ENCODE data around the gene ECHS1.
A peak's percentile ranks its signal among the peaks of the same experiment; 100 is the strongest.

ECHS1 gene

GRCh38 chr10:133351408-133352318 lies 21.5 kb downstream of the ECHS1 start:
- TF ChIP-seq YY1 (IDR thresholded peaks at IDR 0.05; ENCODE audit: low read depth) (no peak), ZBTB7A (IDR thresholded peaks at IDR 0.05; ENCODE audit: low read depth) (no peak), RAD21 (IDR thresholded peaks at IDR 0.05; ENCODE audit: low read depth) (peak; percentile 17; the same call in 1 of the 2 replicates), EGR1 (IDR thresholded peaks at IDR 0.05) (no peak), CREB1 (IDR thresholded peaks at IDR 0.05; ENCODE audit: low read depth) (no peak), REST (IDR thresholded peaks at IDR 0.05; ENCODE audit: low read depth) (0 out of 2 replicates have a peak, but pooled peaks have one; percentile 27), FOXM1 (IDR thresholded peaks at IDR 0.05; ENCODE audit: borderline replicate concordance, low read depth) (no peak), USF1 (IDR thresholded peaks at IDR 0.05) (no peak), NFIC (IDR thresholded peaks at IDR 0.05) (no peak), TEAD4 (IDR thresholded peaks at IDR 0.05) (no peak), CEBPB (IDR thresholded peaks at IDR 0.05) (no peak), TCF12 (IDR thresholded peaks at IDR 0.05; ENCODE audit: low read depth) (no peak), EP300 (IDR thresholded peaks at IDR 0.05; ENCODE audit: borderline replicate concordance) (no peak), MAX (IDR thresholded peaks at IDR 0.05) (no peak)

GRCh38 chr10:133350950-133351329 lies 22.2 kb downstream of the ECHS1 start:
- TF ChIP-seq YY1 (IDR thresholded peaks at IDR 0.05; ENCODE audit: low read depth): no peak
- TF ChIP-seq ZBTB7A (IDR thresholded peaks at IDR 0.05; ENCODE audit: low read depth): no peak
- TF ChIP-seq FOXM1 (IDR thresholded peaks at IDR 0.05; ENCODE audit: borderline replicate concordance, low read depth): no peak
- no peak for TF ChIP-seq EGR1 (IDR thresholded peaks at IDR 0.05)

DNA sequence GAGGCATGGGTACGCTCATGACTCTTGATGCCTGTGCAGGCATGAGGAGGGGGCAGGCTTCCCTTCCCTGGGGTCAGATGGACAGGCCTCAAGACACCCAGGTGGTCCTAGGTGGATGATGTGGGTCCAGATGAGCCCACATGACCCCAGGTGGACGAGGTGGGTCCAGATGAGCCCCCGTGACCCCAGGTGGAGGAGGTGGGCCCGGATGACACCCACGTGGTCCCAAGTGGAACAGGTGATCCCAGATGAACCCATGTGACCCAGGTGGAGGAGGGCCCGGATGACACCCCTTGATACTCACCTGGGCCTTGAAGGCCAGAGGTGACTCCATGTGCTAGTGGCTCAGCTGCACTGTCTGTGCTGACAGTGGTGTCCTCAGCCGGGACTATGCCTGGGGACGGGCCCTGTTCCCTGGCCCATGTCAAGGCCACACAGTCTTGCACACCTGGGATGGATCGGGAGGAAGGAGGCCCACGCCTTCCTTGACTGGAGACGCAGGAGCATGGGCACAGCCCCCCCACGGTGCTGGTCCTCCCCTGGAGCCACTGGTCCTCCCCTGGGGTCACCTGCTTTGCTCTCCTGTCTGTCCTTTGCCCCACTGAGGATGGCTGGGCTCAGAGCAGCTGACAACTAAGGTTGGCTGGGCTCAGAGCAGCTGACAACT lies 22.7 kb downstream of the ECHS1 start:
- no peak for TF ChIP-seq CEBPB (IDR thresholded peaks at IDR 0.05)
- no peak for TF ChIP-seq TEAD4 (IDR thresholded peaks at IDR 0.05)
- TF ChIP-seq CREB1 (IDR thresholded peaks at IDR 0.05; ENCODE audit: low read depth): no peak
- no peak for TF ChIP-seq EGR1 (IDR thresholded peaks at IDR 0.05)
- TF ChIP-seq ZBTB7A (IDR thresholded peaks at IDR 0.05; ENCODE audit: low read depth): no peak
- TF ChIP-seq REST (IDR thresholded peaks at IDR 0.05; ENCODE audit: low read depth): no peak
- TF ChIP-seq YY1 (IDR thresholded peaks at IDR 0.05; ENCODE audit: low read depth): no peak
- TF ChIP-seq RAD21 (IDR thresholded peaks at IDR 0.05; ENCODE audit: low read depth): no peak
- no peak for TF ChIP-seq FOXM1 (IDR thresholded peaks at IDR 0.05; ENCODE audit: borderline replicate concordance, low read depth)
- no peak for TF ChIP-seq USF1 (IDR thresholded peaks at IDR 0.05)
- no peak for TF ChIP-seq TCF12 (IDR thresholded peaks at IDR 0.05; ENCODE audit: low read depth)
- no peak for TF ChIP-seq TAF1 (IDR thresholded peaks at IDR 0.05; ENCODE audit: low read depth)
- no peak for TF ChIP-seq NFIC (IDR thresholded peaks at IDR 0.05)
- TF ChIP-seq EP300 (IDR thresholded peaks at IDR 0.05; ENCODE audit: borderline replicate concordance): no peak
- TF ChIP-seq MAX (IDR thresholded peaks at IDR 0.05): no peak

DNA sequence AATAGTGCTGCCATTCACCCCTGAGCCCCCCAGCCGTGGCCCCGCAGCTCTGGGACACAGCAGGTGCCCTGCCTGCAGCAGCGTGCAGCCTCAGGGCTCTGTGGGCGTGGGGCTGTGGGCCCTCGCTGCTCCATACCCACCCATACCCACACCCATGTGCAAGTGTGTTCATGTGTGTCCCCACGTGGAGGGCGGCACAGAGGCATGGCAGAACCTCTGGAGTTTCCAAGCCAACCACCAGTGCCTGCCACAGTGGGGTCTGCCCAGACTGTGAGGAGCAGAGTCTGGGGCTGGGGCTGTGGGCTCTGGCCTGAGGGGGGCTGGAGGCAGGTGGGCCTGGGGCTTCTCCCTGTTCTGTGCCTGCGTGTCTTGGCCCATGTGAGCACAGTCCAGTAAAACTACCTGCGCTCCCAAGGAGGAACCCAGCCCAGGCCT lies 23.6 kb downstream of the ECHS1 start:
- TF ChIP-seq NFIC (IDR thresholded peaks at IDR 0.05) (no peak), YY1 (IDR thresholded peaks at IDR 0.05; ENCODE audit: low read depth) (no peak), ZBTB7A (IDR thresholded peaks at IDR 0.05; ENCODE audit: low read depth) (0 out of 2 replicates have a peak, but pooled peaks have one; percentile 37)

DNA sequence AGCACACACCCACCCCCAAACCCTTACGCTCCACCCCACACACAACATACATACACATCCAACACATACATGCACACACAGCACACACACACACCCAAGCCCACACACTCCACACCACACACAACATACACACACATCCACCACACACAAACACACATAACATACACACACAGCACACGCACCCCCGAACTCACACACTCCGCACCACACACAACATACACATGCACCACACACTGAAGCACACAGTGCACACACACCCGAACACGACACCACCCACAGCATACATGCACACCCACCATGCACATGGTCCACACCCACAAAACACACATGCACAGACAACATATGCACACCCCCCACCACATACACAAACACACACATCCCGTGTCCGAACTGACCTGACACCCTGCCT lies 24.0 kb downstream of the ECHS1 start:
- TF ChIP-seq CREB1 (IDR thresholded peaks at IDR 0.05; ENCODE audit: low read depth): no peak
- no peak for TF ChIP-seq EGR1 (IDR thresholded peaks at IDR 0.05)
- no peak for TF ChIP-seq EP300 (IDR thresholded peaks at IDR 0.05; ENCODE audit: borderline replicate concordance)
- no peak for TF ChIP-seq RAD21 (IDR thresholded peaks at IDR 0.05; ENCODE audit: low read depth)
- no peak for TF ChIP-seq FOXM1 (IDR thresholded peaks at IDR 0.05; ENCODE audit: borderline replicate concordance, low read depth)
- no peak for TF ChIP-seq TEAD4 (IDR thresholded peaks at IDR 0.05)
- TF ChIP-seq TCF12 (IDR thresholded peaks at IDR 0.05; ENCODE audit: low read depth): no peak
- TF ChIP-seq YY1 (IDR thresholded peaks at IDR 0.05; ENCODE audit: low read depth): no peak
- TF ChIP-seq CEBPB (IDR thresholded peaks at IDR 0.05): no peak
- TF ChIP-seq ZBTB7A (IDR thresholded peaks at IDR 0.05; ENCODE audit: low read depth): no peak
- TF ChIP-seq NFIC (IDR thresholded peaks at IDR 0.05): no peak
- no peak for TF ChIP-seq USF1 (IDR thresholded peaks at IDR 0.05)
- no peak for TF ChIP-seq MAX (IDR thresholded peaks at IDR 0.05)
- no peak for TF ChIP-seq TAF1 (IDR thresholded peaks at IDR 0.05; ENCODE audit: low read depth)
- no peak for TF ChIP-seq REST (IDR thresholded peaks at IDR 0.05; ENCODE audit: low read depth)
